NCI-H2107 treated with DMSO at 0.1 percent for 48 hours (cell line): ENCODE data around the gene C9orf57.
"Not testable (repeated sequence)": the region's sequence is repeated elsewhere in the genome, so short reads cannot be mapped to it uniquely, and the experiment has no call there.

Source experiments
- DNase-seq: peaks from one replicate; lab custom pipeline; 2025; ENCODE audit not compliant: unreplicated experiment; lab: John Stamatoyannopoulos, UW

C9orf57 gene, protein sequence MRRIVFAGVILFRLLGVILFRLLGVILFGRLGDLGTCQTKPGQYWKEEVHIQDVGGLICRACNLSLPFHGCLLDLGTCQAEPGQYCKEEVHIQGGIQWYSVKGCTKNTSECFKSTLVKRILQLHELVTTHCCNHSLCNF

DNA sequence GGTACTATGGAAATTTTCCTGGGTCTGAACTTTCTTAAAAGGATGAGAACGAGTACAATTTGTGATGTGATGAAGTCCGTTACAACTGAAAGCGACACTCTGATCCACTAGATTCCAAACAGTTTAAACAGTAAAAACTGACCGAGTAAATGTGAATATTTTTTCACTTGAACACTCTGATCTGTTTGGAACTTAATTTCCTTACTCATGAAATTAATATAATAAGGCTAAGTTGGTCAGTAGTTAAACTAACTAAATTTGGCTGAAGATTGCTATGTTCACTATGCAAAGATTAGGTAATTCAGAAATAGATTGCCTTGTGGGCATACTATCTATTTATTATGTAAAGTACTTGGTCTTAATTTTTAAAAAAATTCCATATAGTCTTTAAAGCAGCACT is at the start of gene C9orf57:
Gene C9orf57 (minus strand): TSS at position 101 of the 400 bp plus-strand sequence. CDS start 1,282 bp downstream, outside the sequence.
- no peak for DNase-seq

DNA sequence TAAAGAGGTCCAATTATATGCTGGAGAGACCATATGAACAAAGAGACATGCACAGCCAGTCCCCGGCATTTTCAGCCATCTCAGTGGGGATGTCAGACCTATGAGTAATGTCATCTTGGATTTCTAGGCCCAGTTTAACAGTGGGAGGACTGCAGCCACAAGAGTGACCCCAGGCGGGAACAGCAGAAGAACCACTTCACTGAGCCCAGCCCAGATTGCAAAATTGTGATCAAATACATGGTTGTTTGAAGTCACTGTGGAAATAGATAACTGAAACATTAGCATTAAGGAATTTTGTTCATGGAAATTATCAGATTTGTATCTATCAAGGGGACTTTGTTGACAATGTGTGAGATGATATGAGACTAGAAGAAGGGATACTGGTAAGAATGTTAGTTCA is 42.1 kb upstream of the C9orf57 start:
- no peak for DNase-seq

DNA sequence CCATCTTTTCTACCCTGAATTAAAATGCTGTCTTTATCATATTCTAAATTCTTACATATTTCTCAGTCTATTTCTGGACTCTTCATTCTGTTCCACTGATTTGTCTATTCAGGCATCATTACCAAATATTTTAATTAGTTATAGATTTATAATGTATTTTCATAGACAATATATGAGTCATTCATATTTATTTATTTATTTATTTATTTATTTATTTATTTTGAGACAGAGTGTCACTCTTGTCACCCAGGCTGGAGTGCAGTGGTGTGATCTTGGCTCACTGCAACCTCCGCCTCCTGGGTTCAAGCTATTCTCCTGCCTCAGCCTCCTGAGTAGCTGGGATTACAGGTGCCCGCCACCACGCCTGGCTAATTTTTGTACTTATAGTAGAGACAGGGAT is 35.1 kb upstream of the C9orf57 start:
- not testable (repeated sequence) for DNase-seq

DNA sequence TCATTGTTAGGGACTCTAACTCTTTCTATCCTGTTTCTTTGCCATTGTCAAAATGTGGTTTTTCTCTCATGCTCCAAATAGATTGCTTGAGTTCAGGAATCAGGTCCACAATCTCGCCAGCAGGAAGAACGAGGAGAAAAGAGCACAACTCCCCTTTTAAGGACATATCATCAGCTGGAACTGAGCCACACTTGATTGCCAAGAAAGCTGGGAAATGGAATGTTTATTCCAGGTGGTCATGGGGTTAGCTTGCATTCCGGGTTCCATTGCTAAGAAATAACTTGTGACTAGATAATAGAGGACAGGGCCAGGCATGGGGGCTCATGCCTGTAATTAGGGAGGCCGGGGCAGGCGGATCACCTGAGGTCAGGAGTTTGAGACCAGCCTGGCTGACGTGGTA is 32.4 kb upstream of the C9orf57 start:
- no peak for DNase-seq

DNA sequence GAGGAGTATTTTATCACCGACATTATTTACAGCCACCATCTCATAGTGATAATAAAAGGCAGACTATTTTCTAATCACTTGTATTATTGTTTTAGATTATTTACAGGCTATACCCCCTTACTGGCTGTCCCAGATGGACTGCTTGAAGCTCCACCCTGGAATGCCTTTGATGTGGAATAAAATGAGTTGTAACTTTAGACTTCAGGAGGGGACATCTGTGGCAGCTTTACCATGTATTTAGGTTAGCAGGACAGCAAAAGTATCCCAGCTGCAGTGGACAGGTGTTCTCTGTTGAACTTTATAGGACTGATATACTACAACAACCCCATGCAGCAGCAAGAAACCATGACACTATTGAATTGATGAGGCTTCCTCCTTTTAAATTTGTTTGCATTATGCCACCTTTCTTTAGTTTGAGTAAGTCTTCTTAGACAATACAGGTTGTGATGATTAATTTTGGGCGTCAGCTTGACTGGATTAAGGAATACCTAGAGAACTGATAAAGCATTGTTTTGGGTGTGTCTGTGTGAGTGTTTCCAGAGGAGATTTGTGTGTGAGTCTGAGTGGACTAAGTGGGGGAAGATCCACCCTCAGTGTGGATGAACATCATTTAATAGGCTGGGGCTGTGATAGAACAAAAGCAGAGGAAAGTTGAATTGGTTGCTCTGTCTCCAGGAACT is 29.2 kb upstream of the C9orf57 start:
- no peak for DNase-seq

DNA sequence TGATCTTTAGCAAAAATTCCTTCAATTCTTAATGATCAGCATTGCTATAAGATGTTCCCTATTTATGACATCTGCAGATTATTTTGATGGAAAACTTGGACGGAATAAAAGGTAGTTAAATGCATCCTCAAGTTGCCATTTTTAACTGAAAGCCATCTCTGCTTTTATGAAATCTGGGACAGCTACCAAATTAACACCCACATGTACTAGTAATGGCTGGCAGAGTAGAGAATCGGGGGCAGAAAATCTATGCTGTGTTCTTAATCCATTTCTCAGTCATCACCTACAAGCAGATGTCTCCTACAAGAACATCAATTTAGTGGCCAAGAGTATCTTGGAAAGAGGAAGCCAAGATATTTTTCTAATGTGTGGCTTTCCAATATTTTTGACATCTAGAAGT is 22.1 kb upstream of the C9orf57 start:
- no peak for DNase-seq

DNA sequence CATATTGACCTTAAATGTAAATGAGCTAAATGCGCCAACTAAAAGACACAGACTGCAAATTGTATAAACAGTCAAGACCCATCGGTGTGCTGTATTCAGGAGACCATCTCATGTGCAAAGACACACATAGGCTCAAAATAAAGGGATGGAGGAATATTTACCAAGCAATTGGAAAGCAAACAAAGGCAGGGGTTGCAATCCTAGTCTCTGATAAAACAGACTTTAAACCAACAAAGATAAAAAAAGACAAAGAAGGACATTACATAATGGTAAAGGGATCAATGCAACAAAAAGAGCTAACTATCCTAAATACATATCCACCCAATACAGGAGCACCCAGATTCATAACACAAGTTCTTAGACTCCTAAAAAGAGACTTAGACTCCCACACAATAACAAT is 14.3 kb upstream of the C9orf57 start:
- not testable (repeated sequence) for DNase-seq

DNA sequence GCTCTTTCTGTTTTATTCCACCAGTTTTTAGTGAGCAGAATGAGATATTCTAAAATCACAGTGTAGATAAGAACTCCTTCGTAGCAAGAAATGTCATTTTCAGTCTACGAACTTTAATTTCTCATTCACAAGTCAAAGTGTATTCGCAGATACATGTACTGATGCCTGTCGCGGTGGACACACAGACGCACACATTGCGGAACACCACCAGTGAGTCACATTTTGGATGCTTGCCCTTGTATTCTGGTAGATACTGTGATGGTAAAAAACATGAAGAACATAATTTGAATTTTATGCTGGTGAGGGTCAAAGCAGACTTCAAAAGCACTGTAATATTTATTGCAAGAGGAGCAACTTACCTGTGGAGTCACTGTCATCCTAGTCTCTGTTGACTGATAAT is 4.7 kb upstream of the C9orf57 start:
- no peak for DNase-seq

DNA sequence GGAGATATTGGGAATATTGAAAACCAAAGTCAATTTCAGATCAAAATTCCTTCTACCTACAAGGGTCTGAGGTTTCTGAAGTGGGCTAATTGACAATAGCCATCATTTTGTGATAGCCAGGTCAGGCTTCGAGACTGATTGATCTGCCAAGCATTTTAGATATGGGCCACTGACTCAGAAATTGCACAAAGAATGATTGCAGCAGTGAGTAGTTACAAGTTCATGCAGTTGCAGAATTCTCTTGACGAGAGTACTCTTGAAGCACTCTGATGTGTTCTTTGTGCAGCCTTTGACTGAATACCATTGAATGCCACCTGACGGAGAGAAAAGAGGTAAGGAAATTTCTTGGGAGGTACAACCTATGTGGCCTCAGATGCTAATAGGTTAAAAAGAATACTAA is 8.3 kb downstream of the C9orf57 start:
- DNase-seq, result no peak

DNA sequence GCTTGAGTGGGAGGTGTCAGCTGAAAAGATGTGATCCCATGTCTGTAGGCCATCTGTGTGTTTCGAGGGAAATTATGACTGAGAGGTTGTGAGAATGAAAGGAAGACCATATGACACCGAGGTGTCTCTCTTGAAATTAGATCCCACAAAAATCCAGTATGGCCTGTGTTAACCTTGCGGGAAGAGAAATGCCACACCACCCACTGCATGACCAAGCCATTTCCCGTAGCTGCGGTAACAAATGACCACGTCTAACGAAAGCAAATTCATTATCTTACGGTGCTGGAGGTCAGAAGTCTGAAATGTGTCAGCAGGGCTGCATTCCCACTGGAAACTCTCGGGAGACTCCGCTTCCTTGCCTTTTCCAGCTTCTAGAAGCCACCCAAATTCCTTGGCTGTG is 11.6 kb downstream of the C9orf57 start:
- DNase-seq, result no peak

DNA sequence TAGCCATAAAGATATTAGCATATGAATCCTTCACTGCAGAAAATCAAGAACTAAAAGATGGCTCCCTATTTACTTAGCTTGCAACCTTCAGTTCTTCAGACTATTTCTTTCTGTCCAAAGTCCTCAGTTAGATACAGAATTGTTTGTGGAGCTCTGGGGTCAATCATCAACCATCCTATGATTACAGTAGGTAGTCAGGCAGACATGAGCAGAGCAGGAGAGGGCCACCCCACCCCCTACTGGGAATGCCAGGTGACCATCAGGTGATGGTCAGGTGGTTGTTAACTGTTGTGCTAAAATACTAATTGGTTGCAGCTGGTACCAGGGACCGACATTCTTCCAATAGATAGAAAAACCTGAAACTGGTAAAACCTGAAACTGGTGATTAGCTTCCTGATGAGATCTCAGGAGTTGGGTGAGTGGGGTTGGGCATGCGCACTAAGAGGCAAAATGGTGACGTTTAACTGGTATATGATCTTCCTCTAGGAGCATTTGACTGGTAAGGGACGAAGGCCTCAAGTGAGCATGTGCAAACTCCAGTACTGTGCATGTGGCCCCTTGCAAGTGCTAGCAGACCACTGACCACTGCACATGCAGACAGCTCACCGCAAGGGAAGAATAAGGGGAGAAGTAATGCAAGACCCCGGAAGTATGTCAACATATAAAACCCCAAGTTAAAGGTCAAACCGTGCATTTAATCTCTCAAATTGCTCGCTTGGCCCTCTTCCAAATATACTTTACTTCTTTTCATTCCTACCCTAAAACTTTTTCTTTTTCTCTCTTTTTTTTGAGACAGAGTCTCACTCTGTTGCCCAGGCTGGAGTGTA is 13.6 kb downstream of the C9orf57 start:
- no peak for DNase-seq

DNA sequence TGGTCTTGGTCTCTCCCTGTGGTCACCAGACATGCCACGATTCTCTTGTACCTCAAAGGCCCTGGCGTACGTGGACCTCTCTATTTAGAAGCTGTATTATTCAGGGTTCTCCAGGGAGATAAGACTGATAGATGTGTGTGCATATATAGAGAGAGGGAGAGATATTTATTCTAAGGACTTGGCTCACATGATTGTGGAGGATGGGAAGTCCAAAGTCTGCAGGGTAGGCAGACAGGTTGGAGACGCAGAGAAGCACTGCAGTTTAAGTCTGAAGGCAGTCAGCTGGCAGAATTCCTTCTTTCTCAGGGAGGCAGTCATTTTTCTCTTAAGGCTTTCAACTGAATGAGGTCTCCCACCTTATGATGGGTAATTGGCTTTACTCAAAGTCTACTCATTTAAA is 16.3 kb downstream of the C9orf57 start:
- DNase-seq, result no peak

DNA sequence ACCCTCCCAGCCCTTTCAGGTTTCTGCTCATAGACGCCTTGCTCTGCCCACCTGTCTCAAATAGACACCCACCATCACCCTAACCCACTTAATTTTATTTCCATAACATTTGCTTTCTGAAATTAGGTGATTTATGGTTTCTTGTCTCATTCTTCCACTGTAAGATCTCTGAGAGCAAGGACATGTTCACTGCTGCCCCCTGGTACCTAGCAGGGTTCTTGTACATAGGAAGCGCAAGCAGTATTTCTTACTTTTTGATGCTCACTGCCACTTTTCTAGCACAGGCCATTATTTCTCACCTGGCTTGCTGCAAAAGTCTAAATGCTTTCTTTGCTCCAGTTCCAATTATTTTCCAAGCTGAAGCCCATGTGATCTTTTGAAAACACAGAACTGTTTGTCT is 16.8 kb downstream of the C9orf57 start:
- DNase-seq, result no peak

DNA sequence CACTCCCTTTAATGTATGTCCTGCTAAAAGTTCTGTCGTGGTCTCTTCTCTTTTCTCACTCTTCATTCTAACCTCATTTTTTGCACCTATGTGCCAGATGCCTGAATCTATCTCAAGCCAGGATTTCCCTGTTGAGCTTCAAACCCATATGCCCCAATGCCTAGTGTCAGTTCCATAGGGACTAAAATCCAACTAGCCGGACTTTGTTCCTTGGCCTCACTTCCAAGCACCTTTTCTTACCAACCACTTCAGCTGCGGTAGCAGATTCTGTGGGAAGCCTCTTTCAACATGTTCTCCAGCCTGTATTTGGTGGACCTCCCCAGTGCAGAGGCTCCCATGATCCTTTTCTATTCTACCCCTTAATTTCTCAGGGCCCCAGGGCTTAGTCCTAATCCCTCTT is 17.5 kb downstream of the C9orf57 start:
- no peak for DNase-seq

DNA sequence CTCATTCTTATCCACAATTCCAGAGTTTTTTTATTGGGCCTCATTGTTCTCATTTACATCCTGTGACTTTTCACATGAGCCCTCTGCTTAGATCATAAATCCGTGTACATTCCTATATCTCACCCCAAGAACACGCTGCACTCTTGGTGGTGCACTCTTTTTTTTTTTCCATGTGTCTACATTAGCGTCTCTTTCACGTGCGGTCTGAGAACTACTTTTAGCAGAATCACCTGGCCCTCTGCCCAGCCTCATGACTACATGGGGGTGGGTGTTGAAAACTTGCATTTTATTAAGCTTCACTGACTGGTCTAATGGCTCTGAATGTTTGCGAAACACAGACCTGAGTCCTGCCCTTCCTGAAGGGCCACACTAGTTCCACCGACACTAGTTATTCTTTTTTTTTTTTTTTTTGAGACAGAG is 18.6 kb downstream of the C9orf57 start:
- no peak for DNase-seq

DNA sequence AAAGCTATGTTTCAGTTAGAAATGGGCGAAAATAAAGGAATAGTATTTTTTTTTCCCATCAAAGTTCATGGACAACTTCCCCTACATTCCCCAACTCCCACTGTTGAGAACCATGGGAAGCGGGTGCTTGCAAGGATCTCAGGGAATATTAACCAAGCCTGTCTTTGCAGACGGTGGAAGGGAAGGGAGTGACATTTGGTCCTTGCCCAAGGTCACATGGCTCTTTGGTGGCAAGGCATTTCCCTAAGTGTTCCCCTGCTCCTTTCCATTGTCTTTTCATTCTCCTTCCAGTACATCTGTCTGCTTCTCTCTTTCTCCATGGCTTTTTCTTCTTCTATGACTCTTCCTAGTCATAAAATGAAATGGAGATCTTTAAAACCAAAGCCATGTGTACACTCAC is 19.0 kb downstream of the C9orf57 start:
- DNase-seq, result no peak

DNA sequence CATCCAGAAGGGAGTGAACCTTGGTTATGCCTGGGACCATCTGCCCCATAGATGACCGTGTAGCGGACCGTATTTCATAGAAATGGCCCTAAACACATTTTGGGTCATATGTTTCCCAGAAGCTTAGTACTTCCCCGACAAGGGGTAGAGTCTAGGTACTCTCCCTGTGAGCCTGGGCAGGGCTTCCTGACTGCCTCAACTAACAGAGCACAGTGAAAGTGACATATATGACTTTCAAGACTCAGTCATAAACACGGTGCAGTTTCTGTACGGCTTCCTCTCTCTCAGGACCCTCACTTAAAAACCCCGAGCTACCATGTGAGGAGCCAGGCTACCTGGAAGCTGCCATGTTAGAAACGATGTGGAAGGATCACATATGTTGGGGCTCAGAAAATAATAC is 20.9 kb downstream of the C9orf57 start:
- no peak for DNase-seq

DNA sequence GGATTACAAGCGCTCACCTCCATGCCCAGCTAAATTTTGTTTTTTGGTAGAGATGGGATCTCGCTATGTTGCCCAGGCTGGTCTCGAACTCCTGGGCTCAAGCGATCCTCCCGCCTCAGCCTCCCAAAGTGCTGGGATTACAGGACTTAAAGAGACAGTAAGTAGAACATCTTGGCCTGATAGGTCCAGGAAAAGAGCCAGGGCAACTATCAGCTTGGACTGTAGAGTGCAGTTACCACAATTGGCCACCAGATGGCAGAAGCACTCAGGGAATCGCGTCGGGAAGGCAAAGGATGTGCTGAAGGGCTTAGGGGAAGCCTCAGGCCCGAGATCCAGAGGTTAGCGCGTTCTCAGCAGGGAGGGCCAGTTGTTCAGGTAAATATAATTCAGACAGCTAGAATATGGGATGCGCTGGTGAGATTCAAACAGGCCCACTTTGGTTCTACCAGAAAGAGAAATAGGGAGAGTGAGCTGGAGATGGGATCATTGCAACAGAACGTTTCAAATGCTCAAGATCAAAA is 21.5 kb downstream of the C9orf57 start:
- DNase-seq, result peak; percentile 42

DNA sequence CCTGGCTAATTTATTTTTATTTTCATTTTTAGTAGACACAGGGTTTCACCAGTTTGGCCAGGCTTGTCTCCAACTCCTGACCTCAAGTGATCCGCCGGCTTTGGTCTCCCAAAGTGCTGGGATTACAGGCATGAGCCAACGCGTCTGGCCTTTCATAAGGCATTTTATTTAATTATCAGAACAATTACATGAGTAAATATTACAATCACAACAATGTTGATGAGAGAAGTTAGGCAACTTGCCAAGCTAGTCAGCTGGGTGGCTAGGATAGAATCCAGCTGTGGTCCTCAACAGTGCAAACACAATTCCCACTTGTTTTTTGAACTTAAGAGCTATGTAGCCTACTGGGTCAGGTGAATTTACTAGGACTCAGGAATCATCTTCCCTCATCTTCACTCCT is 22.0 kb downstream of the C9orf57 start:
- no peak for DNase-seq

DNA sequence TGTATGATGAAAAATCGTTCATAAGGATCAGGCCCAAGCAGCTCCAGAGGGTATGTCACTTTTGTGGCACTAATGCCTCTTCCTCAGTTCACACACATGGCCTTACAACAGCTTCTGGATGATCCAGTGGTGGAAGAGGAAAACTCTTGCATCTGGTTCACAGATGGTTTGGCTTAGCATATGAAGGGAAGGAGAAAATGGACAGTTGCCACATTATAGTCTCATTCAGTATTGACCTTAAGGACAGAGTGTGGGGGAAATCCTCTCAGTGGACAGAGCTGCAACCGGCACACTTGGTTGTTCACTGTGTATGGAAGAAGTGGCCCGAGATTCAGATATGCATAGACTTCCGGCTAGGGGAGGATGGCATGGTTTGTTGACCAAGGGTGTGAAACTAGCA is 22.8 kb downstream of the C9orf57 start:
- no peak for DNase-seq

DNA sequence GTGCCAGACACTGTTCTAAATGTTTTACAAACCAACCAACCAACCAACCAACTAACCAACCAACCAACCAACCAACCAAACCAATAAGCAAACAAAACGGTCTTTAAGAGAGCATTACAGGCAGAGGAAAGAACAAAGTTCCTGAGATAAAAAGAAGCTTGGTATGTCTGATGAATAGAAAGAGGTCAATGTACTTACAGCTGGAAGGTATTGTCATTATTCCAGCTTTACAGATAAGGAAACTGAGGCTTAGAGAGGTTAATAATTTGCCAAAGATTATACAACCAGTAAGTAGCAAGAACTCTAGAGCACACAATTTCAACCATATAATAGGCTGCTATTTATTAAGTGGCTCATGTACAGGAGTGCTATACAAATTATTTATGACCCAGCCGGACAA is 29.6 kb downstream of the C9orf57 start:
- DNase-seq, result no peak

DNA sequence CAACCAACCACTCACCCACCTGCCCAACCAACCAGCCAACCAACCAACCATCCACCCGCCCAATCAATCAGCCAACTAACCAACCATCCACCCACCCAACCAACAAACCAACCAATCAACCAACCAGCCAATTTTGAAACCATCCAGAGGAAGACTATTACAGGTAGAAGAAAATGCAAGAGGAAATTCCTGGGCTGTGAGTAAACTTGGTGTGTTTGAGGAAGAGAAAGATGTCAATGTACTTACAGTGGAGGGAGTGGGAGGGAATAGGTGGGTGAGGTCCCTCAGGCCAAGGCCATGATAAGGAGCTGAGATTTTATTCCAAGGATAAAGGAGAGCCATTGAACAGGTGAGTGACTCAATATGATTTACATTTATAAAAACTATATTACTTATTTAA is 30.4 kb downstream of the C9orf57 start:
- no peak for DNase-seq
